Measurements from ENCODE around the gene ARAP1. TPM values are rescaled to one million over a fixed set of nuclear protein-coding genes. Genes with fewer than 3 reads are reported as not detected.

Gene ARAP1
- polyA plus RNA-seq, 1 donor from 2014 or later = 20.7 TPM

DNA sequence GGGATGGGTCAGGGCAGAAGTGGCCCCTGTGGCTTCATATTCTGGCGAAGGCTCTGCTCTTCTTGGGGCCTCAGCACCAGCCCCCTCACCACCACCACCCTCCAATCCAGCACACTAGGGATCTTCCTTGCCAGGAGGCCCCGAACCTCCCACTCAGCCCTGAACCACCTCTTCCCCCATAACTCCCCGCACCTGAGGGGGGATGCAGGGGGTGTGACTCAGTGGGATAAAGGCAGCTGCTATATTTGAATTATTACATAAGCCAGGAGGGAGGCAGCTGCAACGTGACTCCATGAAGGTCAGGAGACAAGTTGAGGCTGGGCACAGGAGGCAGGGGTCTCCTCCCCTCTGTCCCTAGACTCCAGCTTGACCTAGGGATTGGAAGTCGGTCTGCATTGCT, 72.3 kb downstream of the ARAP1 start:
- H3K36me3 Mint-ChIP-seq = no peaks in the 10 kb centered on the region
- H3K4me1 Mint-ChIP-seq = peaks cover 0 to 10% (median 5%) of the 10 kb centered on the region in 3 donors
- H3K27me3 Mint-ChIP-seq = peaks cover 14% of the 10 kb centered on the region
- no peaks in the 10 kb centered on the region for H3K9me3 Mint-ChIP-seq
- no peak overlapping the region for H3K27ac Mint-ChIP-seq
- peak overlapping the region in 2 of 4 donors; percentile 7 to 47 for H3K4me3 Mint-ChIP-seq

- peak overlapping the region; percentile 23 to 59 (median 57) for H3K27ac Mint-ChIP-seq
- no peaks in the 10 kb centered on the region for H3K36me3 Mint-ChIP-seq
- H3K27me3 Mint-ChIP-seq = peaks cover 26% of the 10 kb centered on the region
- no peak overlapping the region for H3K4me3 Mint-ChIP-seq
- H3K4me1 Mint-ChIP-seq = peaks cover 0 to 6% (median 3%) of the 10 kb centered on the region in 3 donors
- H3K9me3 Mint-ChIP-seq = no peaks in the 10 kb centered on the region
Observed at GRCh38 chr11:72678524-72678923, 73.7 kb downstream of the ARAP1 start.

DNA sequence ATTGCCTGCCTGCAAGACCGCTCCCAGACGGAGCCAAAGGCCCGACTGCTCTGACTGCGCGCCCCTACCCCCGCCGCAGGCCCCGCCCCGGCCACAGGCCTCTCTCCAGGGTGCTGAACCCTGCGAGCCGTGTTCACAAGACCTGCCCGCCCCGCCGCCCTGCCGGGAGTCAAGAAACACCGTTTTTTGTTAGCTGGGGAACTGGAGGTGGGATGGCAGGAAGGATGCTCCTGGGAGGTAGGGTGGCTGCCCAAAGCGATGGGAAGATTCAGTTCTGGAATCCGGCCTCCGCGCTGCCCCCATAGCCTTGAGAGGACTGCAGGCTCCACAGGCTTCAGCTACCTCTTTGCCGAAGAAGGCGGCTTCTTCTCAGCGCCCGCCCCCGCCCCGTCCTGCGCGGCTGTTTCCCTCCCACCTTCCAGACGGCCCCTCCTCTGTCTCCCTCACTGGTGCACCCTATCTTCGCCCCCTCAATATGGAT, 75.3 kb downstream of the ARAP1 start:
- Mint-ChIP-seq H3K36me3 (no peaks in the 10 kb centered on the region), H3K27me3 (peaks cover 40% of the 10 kb centered on the region), H3K9me3 (no peaks in the 10 kb centered on the region), H3K27ac (peak overlapping the region in 2 of 3 donors; percentile 14 to 86), H3K4me3 (no peak overlapping the region), H3K4me1 (peaks cover 7 to 9% (median 8%) of the 10 kb centered on the region in 3 donors)

GRCh38 chr11:72675221-72675620, 77.0 kb downstream of the ARAP1 start:
- Mint-ChIP-seq H3K27me3 (peaks cover 52% of the 10 kb centered on the region), H3K9me3 (peaks cover 0 to 6% (median 0%) of the 10 kb centered on the region in 3 donors), H3K27ac (peak overlapping the region in 1 of 3 donors; percentile 54), H3K36me3 (peaks cover 2% of the 10 kb centered on the region), H3K4me3 (no peak overlapping the region), H3K4me1 (peaks cover 3 to 11% (median 8%) of the 10 kb centered on the region in 3 donors)

DNA sequence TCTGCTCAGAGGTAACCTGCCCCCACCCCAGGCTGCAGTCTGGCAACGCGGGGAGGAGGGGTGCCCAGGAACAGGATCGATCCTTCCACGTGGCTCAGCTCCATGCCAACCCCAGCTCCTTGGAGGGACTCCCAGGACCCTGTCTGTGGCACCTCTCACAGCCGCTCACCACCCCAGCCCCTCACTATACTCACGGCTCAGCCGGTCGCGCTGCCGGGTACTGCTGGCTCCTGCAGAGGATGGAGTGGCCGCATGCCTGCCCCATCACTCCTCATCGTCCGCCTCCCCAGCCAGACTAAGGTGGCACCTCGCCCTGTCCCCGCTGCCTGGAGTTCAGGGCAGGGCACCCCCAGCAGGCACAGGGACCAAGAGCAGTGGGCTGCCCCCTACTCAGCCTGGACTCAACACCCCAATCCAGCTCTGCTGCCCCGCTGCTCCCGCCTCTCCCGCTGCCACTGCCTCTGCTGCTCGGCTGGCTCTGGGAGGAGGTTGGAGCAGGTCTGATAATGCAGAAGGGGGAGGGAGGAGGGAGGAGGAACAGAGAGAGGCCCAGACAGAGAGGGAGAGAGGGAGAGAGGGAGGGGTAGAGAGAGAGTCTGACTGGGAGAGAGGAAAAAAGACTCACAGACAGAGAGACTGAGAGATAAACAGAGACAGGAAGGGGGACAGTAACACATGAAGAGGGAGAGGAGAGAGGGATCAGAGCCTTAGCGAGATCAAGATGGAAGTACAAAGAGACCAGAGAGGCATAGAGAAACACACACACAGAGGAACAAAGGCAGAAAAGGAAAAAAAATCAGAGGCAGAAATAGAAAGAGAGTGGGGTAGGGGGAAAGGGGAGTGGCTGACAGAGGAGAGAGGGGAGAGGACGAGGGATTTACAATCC, 78.0 kb downstream of the ARAP1 start, which contains the start of gene PDE2A:
Gene PDE2A, minus strand, starts transcription at position 480 of the 886 bp plus-strand sequence. Its CDS starts 215 bp downstream, at position 265.
- peak within 1 kb of the TSS in 1 of 3 donors; percentile 0 for H3K27ac Mint-ChIP-seq
- peaks cover 0 to 6% (median 0%) of the 10 kb centered on the region in 3 donors for H3K9me3 Mint-ChIP-seq
- peaks cover 3 to 11% (median 8%) of the 10 kb centered on the region in 3 donors for H3K4me1 Mint-ChIP-seq
- H3K4me3 Mint-ChIP-seq = no peak within 1 kb of the TSS
- peaks cover 57% of the 10 kb centered on the region for H3K27me3 Mint-ChIP-seq
- peaks cover 2% of the 10 kb centered on the region for H3K36me3 Mint-ChIP-seq

DNA sequence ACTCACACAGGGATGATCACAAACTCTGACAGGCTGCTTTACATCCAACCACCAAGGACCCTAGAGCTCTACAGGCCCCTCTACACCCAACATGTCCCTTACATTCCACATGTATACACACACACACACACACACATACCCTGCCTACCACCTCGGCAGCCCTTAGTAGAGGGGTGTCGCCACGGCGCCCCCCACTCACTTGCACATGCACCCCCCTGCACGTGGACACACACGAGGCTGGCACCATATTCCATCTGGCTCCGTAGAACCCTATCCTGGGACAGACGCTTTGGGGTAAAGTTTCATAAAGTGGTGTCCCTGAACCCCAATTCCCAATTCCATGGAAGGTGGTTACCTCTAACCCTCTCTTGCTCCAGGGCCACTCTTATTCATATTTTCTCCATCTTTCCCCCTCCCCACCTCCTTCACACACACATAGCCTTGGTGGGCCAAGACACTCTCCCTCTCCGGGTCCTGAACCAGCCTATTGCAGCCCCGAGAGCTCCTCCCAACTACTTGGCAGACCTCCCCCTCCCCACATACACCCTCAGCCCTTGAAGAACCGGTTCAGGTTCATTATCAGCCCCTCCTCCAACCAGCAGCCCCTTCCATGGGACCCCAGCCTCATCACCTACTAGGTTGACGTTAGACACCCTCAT, 78.8 kb downstream of the ARAP1 start:
- Mint-ChIP-seq H3K27me3 (peaks cover 62% of the 10 kb centered on the region), H3K27ac (peak overlapping the region in 1 of 3 donors; percentile 0), H3K4me3 (no peak overlapping the region), H3K9me3 (peaks cover 0 to 6% (median 0%) of the 10 kb centered on the region in 3 donors), H3K4me1 (peaks cover 1 to 15% (median 8%) of the 10 kb centered on the region in 3 donors), H3K36me3 (peaks cover 2% of the 10 kb centered on the region)

GRCh38 chr11:72672597-72673238, 79.5 kb downstream of the ARAP1 start:
- H3K9me3 Mint-ChIP-seq = peaks cover 0 to 6% (median 0%) of the 10 kb centered on the region in 3 donors
- H3K27ac Mint-ChIP-seq = peak overlapping the region in 1 of 3 donors; percentile 0
- peak overlapping the region in 1 of 4 donors; percentile 25 for H3K4me3 Mint-ChIP-seq

DNA sequence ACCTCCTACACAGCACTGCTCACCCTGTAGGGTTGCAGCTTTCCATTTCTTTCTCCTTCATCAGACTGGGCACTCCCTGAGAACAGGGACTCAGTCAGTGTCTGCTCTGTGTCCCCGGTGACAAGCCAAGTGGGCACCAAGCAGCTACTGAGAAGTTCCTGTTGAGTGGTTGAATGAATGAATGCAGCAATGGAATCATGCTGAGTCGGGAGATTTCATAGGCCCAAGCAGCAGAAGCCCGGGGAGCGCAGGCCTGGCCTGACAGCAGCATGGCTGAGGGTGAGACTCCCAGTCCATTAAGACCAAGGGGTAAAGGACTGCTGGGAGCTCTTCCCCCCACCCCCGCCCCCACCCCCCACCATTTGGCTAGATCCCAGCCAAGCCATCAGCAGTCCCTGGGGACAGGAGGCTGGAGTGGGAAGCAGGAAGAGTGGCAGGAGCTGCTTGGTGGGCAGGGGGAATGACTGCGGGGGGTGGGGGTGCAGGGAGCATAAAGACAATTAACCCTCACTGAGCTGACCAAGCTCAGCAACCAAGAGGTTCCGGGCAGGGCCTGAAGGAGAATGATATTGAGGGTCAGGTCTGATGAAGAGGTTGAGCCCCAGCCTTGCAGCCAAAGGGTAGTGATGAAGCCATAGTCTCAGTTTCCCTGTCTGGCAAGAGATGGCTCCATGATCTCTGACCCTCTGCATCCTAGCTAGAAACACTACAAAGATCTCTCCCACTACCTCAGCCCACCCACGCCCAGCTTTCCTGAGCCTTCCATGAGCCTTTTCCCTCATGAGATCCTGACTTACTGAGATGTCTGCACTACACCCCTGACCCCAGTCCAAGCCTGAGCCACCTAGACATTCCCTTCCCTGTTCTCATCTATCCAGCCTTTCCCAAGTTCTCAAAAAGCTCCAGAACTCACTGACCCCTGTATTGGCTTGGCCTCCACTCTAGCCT, 80.8 kb downstream of the ARAP1 start:
- Mint-ChIP-seq H3K36me3 (peaks cover 2% of the 10 kb centered on the region), H3K9me3 (peaks cover 1 to 8% (median 6%) of the 10 kb centered on the region in 3 donors), H3K27ac (no peak overlapping the region), H3K27me3 (peaks cover 75% of the 10 kb centered on the region), H3K4me1 (peaks cover 1 to 13% (median 8%) of the 10 kb centered on the region in 3 donors), H3K4me3 (no peak overlapping the region)

More at GRCh38 chr11:72672597-72673238, 79.5 kb downstream of the ARAP1 start:
- peaks cover 1 to 15% (median 8%) of the 10 kb centered on the region in 3 donors for H3K4me1 Mint-ChIP-seq
- H3K27me3 Mint-ChIP-seq = peaks cover 67% of the 10 kb centered on the region
- H3K36me3 Mint-ChIP-seq = peaks cover 2% of the 10 kb centered on the region

GRCh38 chr11:72670041-72670440, 82.2 kb downstream of the ARAP1 start:
- Mint-ChIP-seq H3K4me3 (no peak overlapping the region), H3K36me3 (peaks cover 2% of the 10 kb centered on the region), H3K27me3 (peaks cover 71% of the 10 kb centered on the region), H3K9me3 (peaks cover 1 to 8% (median 6%) of the 10 kb centered on the region in 3 donors), H3K27ac (no peak overlapping the region), H3K4me1 (peaks cover 1 to 13% (median 8%) of the 10 kb centered on the region in 3 donors)

GRCh38 chr11:72669527-72669926, 82.7 kb downstream of the ARAP1 start:
- H3K4me1 Mint-ChIP-seq = peaks cover 1 to 13% (median 8%) of the 10 kb centered on the region in 3 donors
- peaks cover 1 to 8% (median 6%) of the 10 kb centered on the region in 3 donors for H3K9me3 Mint-ChIP-seq
- peaks cover 68% of the 10 kb centered on the region for H3K27me3 Mint-ChIP-seq
- H3K36me3 Mint-ChIP-seq = peaks cover 2% of the 10 kb centered on the region
- no peak overlapping the region for H3K27ac Mint-ChIP-seq
- H3K4me3 Mint-ChIP-seq = no peak overlapping the region

GRCh38 chr11:72668629-72669347, 83.4 kb downstream of the ARAP1 start:
- H3K4me1 Mint-ChIP-seq = peaks cover 1 to 13% (median 8%) of the 10 kb centered on the region in 3 donors
- H3K9me3 Mint-ChIP-seq = peaks cover 1 to 8% (median 7%) of the 10 kb centered on the region in 3 donors
- H3K36me3 Mint-ChIP-seq = peaks cover 2% of the 10 kb centered on the region
- H3K4me3 Mint-ChIP-seq = no peak overlapping the region
- H3K27ac Mint-ChIP-seq = no peak overlapping the region
- H3K27me3 Mint-ChIP-seq = peaks cover 62% of the 10 kb centered on the region

- Mint-ChIP-seq H3K4me1 (peaks cover 0 to 4% (median 0%) of the 10 kb centered on the region in 3 donors), H3K27me3 (peaks cover 41% of the 10 kb centered on the region), H3K4me3 (no peak overlapping the region), H3K27ac (no peak overlapping the region), H3K9me3 (peaks cover 1 to 8% (median 5%) of the 10 kb centered on the region in 3 donors), H3K36me3 (peaks cover under 1% of the 10 kb centered on the region)
Observed at GRCh38 chr11:72665911-72666472, 86.2 kb downstream of the ARAP1 start.

- Mint-ChIP-seq H3K4me3 (no peak overlapping the region), H3K27ac (peak overlapping the region in 1 of 3 donors; percentile 4), H3K9me3 (peaks cover under 1 to 2% (median 1%) of the 10 kb centered on the region in 3 donors), H3K27me3 (peaks cover 19% of the 10 kb centered on the region), H3K36me3 (no peaks in the 10 kb centered on the region), H3K4me1 (no peaks in the 10 kb centered on the region)
Observed at GRCh38 chr11:72662036-72662435, 90.2 kb downstream of the ARAP1 start.
